GM18868 (cell line): ENCODE results near the gene RGP1.

Experiments used
- ATAC-seq: cut with Tn5 transposase; IDR thresholded peaks from one replicate; pipeline ENCODE4 v1.9.1; 2021; ENCODE audit warnings: mild to moderate bottlenecking, moderate library complexity; ENCODE audit not compliant: unreplicated experiment

RGP1 gene

DNA sequence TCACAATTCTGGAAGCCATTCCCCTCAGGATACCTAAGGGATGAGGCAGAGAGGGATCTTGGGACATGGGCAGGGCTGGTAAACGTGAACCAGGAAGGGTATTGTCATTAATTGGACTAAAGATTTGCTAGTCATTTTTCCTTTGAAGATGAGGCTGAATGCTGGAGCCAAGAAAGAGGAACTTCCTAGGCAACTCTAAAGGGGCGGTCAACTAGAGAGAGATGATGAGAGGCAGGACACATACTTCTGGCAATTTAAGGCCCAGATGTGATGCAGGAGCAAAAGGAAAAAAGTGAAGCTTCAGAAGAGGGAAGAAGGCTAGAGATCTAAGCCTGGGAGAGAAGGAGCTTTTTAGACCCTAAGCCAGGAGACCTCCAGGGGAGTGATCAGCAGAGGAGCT, 5.6 kb upstream of the RGP1 start:
- ATAC-seq = no peak

DNA sequence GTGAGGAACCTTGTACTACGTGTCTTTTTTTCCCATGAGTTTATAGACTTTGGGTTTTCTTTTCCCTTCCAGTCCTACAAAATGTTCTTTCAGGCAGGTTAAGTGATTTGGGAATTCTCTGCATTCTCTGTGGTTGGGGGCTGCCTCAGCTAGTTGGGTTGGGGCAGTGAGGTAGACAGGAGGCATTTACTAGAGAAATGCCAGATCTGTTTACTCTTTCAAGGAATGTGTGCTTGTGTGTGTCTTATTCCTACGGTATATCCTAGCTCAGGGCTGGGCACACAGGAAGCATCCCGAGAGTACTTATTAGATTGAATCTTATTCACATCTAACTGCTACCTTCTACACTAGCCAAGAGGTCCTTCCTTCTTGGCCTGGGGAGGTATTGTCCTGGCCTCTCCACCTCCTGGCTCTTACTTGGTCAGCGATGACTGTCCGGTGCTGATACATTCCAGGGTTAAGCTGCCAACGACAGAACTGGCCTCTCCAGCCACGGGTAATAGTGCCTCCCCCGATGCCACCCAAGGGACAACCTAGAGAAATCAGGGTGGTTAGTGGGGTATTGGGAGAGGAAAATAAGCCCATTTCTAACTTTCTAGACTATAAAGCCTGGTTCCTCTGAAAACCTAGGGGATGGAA, 5.1 kb upstream of the RGP1 start:
- no peak for ATAC-seq

DNA sequence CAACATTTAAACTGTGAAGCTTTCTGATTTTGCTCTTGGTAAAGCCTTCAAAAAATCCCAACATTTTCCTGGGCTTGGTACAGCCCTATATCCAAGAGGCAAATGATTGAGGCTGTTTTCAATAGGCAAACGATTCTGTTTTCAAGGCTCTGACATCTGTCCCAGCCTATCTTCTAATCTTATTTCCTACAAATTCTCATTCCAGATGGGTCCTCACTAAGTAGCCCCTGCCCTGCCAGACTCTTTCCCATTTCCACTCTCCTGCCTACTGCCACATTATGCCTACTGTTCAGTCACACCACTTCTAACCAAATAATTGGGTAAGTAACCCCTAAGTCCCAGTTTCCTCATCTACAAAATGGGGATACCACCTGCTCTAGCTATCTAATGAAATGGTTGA, 3.5 kb upstream of the RGP1 start:
- ATAC-seq = no peak

DNA sequence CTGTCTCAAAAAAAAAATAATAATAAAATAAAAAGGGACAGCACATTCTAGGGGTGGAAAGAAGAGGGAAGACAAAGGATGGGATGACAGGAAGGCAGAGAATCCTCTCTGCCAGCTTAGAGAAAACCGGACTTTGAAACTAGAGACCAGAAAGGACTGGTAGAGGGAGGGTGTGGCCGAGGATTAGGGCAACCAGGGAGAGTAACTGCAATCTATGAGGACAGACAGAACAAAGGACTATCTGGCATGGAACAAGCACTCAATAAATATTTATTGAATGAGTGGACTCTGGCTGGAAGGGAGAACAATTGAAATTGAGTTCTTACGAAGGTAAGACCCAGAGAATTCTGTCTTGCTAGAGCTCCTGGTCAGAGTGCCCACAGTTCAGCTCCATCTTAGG, 2.5 kb upstream of the RGP1 start:
- ATAC-seq = no peak

DNA sequence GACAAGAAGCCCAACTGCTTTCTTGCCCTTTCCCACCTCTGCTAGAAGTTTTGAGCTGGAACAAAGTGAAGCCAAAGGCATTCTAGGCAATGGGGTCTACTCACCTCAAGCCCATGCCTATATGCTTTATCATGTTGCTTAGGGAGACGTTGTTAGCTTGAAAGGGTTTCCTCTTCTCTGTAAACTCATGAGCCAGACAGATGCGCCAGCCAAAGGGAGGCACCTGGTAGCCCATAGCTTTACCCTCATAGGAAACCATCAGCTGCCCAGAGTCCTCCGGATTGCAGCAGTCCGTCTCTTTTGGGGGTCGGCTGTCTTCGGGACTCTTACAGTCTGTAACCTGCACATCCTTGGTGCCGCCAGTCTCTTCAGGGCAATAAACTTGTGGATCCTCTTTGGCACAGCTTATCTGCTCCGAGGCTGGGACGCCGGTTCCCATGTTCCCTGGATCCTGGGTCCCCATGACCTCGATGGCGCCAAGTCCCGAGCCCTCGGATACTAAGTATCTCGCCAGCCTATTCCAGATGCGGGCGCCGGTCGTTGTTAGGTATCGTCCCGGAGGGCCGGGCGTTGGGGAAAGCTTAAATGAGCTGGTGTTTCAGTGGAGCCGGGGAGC, 737 bp upstream of the RGP1 start:
- no peak for ATAC-seq

DNA sequence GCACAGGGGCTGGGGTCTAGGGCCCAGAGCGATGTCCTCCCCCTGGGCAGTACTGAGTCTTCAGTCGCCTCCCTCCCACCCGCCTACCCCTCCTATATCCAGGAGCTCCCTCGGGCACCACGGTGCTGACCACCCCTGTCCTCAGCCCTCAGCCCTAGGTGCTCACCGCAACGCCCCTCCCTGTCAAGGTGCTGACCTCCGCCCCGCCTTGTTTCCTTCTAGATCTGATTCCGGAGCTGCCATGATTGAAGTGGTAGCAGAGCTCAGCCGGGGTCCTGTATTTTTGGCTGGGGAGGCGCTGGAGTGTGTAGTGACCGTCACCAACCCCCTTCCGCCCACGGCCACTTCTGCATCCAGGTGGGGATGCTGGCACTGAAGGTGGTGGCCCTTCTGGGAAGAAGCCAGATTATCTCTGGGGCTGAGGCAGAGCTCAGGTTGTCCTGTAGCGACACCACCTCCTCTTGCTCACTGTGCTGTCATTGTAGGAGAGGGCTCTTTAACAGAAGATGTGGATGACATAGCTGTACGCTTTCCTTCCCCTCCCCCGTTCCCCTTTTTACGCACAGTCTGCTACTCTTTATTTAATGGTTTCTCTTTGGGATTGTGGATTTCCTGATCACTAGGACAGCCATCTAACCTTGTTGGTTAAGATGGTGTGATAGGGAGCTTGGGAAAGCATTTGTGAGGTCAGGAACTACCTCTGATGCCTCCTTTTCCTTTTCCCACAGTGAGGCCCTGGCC, 598 bp downstream of the RGP1 start:
- ATAC-seq = peak; percentile 20

DNA sequence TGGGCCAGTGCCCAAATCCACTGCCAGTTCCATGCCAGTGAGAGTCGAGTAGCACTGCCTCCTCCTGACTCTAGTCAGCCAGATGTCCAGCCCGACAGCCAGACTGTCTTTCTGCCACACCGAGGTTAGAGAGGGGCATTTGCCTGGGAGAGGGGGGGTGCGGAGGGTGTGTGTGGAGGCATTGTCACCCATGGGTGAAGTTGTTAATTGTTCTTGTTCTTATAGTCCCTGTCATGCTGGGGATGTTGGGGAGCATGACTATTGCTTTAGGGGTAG, 1.1 kb downstream of the RGP1 start:
- ATAC-seq = no peak

DNA sequence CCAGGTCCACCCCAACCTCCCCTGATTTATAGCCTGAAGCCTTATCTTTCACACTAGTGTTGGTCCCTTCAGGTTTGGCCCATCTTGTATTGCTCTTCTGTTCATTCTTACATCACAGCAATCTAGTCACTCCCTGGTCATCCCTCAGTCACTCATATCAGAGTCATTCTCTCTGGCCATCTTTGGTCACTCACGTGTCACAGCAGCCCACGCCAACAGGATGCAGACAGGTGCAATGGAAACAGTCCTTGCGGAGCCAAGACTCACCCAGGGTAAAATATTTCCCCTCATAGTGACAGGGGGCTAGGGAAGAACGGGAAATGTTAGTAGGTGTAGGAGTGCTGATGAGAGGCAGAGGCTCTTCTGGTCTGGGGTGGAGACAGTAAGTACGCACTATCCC, 4.4 kb downstream of the RGP1 start:
- no peak for ATAC-seq

DNA sequence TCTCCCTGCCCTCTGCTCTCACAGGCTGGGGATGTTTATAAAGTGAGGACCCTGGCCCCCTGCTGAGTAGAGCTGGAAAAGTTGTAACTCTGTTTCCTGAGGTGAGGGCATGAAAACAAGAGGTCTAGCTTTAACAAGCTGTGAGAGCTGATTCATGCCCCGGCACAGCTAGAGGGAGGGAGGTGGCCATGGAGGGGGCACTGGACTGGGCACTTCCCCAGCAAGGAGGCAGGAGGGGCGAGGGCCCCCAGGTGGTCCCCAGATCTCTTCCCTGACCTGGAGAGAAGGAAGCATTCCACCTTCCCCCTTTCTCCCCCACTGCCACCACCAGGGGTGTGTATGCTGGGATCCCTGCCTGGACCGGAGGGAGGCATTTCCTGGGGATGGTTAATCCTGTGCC, 5.2 kb downstream of the RGP1 start, which contains the start of gene MSMP:
TSS of gene MSMP (minus strand) at position 13 of the 400 bp plus-strand sequence. CDS start 147 bp downstream, outside the sequence.
- no peak for ATAC-seq

DNA sequence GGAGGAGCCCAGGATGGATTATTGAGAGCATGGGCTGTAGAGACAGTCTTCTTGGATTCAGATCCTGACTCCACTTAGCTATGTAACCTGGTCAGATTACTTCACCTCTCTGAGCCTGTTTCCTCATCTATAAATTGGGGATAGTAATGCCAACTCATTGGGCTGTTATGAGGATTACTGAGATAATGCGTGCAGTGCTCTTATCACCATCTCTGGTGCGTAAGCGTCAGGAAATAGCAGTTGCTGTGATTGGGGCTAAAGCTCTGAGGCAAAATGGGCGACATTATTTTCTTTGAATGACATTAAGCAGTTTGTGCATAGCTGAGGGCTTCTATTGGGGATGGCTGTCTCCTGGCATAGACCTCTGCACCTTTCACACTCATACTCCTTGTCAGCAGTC, 6.0 kb downstream of the RGP1 start:
- no peak for ATAC-seq

DNA sequence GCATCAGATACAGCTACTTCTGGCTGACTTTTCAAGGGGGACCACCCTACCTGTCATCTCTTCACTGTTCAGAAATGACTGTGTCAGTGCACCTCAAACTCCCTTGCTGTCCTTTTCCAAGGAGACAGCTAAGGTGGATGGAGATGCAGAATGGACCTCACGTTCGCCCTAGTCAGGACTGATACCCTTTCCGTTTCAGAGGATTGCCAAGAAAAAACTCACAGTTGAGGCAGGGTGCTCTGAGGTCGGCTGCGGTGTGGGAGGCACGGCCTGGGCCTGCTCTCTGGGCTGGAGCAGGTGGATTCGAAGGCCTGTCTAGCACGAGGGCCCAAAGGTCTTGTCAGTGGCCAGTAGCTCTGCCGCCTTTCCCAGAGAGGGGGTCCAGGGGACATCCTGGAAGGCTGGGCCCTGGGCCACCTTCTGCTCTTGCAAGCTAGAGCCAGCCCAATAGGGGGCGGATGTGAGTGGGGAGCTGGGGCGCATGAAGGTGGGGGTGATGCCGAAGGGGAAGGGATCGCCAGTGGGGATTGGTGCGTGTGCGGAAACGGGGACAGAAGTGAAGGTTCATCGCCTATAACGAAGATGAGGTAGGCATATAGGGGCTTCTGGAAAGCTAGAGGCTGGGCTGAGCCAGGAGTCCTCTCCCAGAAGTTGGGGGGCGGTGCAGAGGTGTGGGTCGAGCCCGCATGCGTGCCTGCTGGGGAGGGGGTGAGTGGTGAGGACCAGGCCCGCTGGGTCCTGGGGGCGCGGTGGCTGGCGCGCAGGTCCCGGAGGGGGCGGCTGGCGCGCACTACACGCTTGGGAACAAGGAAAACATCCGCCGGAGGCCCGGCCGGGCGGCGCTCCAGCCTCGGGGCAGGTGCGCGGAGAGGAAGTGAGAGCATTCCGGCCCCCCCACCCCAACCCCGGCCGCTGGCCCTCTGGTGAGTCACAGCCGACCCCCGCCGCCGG, 7.5 kb downstream of the RGP1 start:
- peak; percentile 67 for ATAC-seq

DNA sequence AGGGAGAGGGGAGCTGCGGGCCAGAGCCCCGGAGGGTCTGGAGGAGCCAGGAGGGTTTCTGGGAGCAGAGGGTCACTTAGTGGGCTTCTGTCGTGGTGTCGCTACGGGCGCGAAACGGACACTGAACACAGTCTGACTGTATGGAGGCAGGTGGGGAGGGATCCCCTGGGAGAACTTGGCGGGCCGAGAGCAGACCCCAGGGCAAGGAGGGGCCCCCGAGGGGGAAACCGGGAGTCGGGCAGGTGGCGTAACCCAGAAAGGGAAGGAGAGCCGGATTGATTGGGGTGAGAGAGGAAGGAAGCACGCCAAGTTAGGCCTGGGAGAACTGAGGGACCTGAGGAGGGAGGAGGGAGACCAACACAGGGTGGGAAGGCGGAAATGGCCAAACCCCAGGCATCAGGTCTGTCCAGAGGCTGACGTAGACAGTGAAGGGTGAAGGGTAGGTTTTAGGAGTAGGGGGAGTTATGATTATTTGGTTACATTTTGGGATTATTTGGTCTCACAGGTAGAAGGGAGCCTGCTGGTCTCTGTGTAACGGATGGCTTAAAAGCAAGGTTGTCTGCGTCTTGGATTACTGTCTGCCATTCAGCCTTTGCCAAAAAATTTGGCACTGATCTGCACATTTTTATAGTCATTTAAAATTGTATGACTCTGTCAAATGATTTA, 8.3 kb downstream of the RGP1 start:
- ATAC-seq = peak; percentile 41

DNA sequence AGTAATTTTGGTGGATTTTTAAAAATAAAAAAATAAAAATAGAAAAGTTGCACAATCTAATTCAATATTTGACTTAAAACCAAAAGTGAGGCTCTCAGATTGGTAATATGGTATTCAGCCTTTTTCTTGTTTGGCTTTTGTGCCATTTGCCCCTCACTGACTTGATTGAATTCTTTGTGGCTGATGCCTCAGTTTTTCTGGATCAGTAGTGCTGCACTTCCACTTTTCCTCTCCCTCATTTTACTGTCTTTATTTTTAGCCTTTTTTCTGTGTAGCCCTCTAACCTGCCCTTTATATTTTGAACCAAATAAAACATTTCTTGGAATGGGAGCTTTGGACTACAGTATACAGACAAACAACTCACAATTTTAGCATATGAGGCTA, 8.8 kb downstream of the RGP1 start:
- ATAC-seq = no peak

DNA sequence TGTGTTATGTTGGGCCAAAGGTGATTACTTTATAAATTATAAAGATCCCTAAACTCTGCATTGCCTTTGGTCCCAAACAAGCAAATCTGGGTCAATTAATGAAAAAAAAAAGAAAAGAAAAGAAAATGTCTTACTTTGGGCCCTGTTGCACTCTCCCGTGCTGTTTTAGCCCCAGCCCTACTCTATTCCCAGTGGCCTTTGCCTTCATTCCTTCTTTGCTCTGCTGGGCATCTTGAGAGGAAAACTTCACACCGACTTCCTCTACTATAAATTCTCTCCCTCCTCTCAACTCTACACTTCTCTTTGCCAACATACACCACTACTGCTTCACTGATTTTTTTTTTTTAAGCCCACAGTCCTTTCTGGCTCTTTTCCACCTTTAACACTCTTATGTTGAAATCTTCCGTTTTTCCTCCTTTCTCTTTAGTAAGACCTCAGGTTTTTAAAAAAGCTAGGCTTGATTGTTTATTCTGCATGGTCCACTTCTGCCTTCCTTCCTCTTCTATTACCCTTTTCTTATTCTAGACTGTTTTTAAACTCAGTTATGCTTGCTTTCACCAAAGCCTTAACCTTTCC, 9.5 kb downstream of the RGP1 start:
- ATAC-seq = no peak

DNA sequence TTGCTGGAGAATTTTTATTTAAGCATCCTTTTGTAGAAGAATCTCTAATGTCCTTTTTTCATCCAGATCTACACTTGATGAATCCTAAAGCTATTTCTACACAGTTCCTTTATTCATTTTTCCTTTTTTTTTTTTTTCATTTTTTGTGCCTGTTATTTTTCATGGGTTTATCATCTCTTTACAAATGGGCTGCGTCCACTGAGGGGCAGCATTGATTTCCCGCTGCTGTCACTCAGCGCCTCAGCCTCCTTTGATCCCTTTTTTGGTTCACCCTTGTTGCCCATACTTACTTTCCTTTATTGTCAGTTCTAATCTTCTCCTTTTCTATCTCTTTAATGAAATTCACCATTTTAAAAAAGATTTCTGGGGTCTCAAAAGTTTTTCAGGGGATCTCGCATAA, 10.7 kb downstream of the RGP1 start:
- ATAC-seq = no peak

DNA sequence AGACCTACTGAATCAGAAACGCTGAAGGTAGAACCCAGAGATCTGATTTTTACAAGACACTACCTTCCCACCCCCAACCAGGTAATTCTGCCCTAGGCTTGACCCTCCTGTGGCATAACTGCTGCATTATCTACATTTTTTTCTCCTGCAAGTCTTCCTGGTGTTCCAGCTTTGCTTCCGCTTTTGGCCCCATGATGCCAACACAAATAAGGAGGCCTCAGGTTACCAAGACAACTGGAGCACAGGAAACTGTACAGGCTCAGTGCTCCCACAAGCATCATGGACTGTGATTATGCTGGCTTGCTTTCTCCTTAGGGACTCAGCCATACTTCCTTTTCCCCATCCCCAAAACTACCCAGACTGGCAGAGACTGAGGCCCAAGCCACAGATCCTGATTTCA, 11.6 kb downstream of the RGP1 start:
- ATAC-seq = no peak

DNA sequence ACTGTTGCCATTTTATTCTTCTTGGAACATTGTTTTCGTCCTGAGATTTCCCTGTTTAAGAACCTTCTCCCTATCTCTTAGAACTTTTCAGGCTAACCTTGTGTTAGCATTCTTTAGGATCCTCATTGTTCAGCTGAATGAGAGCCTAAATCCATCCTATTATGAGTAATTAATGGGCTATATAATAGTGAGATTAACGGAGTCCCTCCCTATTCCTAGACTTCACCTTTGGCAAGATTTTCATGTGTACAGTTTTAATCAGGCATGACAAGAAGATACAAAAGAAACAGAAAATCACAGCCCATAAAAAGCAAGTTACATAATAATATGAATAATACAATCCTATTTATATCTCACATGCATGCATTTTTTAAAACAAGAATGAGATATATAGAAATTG, 14.1 kb downstream of the RGP1 start:
- no peak for ATAC-seq

DNA sequence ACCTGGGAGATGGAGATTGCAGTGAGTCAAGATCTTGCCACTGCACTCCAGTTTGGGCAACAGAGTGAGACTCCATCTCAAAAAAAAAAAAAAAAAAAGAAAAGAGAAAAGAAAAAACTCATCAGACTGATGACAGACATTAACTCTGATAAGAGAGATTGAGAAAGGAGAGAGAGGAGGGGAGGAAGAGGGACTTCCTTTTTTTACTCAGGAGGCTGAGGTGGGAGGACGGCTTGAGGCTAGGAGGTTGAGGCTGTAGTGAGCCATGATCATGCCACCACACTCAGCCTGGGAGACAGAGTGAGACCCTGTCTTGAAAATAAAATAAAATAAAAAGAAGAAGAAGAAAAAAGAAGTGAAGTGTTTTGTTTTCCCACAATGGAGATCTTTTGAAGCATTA, 14.7 kb downstream of the RGP1 start:
- no peak for ATAC-seq

DNA sequence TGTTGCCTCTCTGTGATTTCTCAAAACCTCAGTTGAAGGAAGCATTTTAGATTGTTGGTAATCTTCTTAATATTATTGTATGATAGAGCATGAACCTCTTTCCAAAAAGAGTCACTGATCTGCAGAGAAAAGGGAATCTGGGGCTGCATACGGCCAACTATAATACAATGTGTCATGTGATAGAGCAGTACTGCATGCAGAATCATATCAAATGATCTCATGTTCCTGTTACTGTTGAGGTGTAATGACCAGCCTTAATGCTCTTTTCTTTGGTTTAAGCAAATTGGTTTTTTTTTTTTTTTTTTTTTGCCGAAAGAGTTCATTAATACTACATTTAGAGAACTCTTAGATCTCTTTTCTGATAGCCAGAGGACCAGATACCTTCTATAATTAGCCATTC, 17.9 kb downstream of the RGP1 start:
- no peak for ATAC-seq

DNA sequence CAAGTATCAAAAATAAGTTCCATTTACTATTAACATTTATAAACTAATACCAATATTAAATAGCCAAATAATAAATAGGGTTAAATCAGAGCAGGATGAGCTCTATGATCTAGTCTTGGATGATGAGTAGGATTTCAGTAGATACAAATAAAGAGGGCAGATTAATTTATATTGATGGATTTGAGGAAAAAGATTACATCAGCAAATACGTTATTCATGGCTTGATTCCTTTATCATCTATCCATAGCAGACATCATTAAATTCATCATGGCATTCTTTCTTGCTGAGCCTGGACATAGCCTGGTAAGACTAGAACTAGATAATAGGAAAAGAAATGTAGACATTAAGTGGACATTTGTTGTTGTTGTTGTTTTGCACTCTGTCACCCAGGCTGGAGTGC, 18.4 kb downstream of the RGP1 start:
- ATAC-seq = no peak

DNA sequence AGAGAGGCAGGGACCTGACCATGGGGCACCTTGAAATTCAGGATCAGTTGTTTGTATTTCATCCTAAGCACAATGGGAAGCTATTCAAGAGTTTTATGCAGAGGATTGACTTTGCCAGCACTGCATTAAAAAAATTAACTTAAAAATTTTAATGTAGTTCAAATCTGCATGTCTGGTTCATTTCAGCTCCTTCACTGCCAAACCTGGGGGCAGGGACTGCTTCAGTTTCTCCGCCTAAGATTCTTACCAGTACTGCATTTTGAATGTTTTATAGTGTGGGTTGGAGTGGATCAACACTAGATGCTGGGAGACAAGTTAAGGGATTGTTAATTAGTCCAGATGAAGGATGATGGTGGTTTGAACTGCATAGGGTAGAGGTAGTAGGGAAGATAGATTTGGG, 20.7 kb downstream of the RGP1 start:
- no peak for ATAC-seq
